ENCODE data around the gene SLC26A11. TPM values are rescaled to one million over a fixed set of nuclear protein-coding genes. Genes with fewer than 3 reads are reported as not detected.
"Not testable (repeated sequence)": the region's sequence is repeated elsewhere in the genome, so short reads cannot be mapped to it uniquely, and the experiment has no call there.

SLC26A11 gene
- total and polyA plus RNA-seq, 5 donors from 2014 or later: 7.7 to 75.9 (median 8.3) TPM

GRCh38 chr17:80199295-80199694 lies 20.9 kb upstream of the SLC26A11 start:
- not testable (repeated sequence) for H3K4me3 ChIP-seq (ENCODE audit: low read depth, low read length); H3K9me3 ChIP-seq (ENCODE audit: control insufficient read depth in 2 of 2, low read length in 2 of 2); H3K4me3 Mint-ChIP-seq; H3K9me3 Mint-ChIP-seq; H3K27me3 Mint-ChIP-seq; H3K4me1 Mint-ChIP-seq; DNase-seq; H3K4me1 ChIP-seq (ENCODE audit: control insufficient read depth, insufficient read depth, low read length, poor library complexity, severe bottlenecking); H3K27me3 ChIP-seq (ENCODE audit: control insufficient read depth, insufficient read depth, low read length); H3K36me3 Mint-ChIP-seq; H3K36me3 ChIP-seq (ENCODE audit: control insufficient read depth, insufficient read depth, low read length); H3K27ac ChIP-seq (ENCODE audit: insufficient read depth, low read length, poor library complexity, severe bottlenecking); H3K27ac Mint-ChIP-seq; ATAC-seq (ENCODE audit: low read depth in 2 of 2)

GRCh38 chr17:80201446-80201845 lies 18.8 kb upstream of the SLC26A11 start:
- Mint-ChIP-seq H3K9me3 (no peaks in the 10 kb centered on the region), H3K36me3 (no peaks in the 10 kb centered on the region), H3K27me3 (no peaks in the 10 kb centered on the region), H3K4me1 (no peaks in the 10 kb centered on the region), H3K27ac (no peak overlapping the region), H3K4me3 (no peak overlapping the region)
- Histone ChIP-seq H3K4me3 (ENCODE audit: low read depth, low read length) (no peak overlapping the region), H3K27ac (ENCODE audit: insufficient read depth, low read length, poor library complexity, severe bottlenecking) (no peak overlapping the region), H3K4me1 (ENCODE audit: control insufficient read depth, insufficient read depth, low read length, poor library complexity, severe bottlenecking) (no peaks in the 10 kb centered on the region), H3K36me3 (ENCODE audit: control insufficient read depth, insufficient read depth, low read length) (no peaks in the 10 kb centered on the region), H3K27me3 (ENCODE audit: control insufficient read depth, insufficient read depth, low read length) (no peaks in the 10 kb centered on the region), H3K9me3 (ENCODE audit: control insufficient read depth in 2 of 2, low read length in 2 of 2) (no peaks in the 10 kb centered on the region)
- DNase-seq (no peak), ATAC-seq (ENCODE audit: low read depth in 2 of 2) (no peak)

- DNase-seq (no peak), ATAC-seq (ENCODE audit: low read depth in 2 of 2) (no peak)
- H3K27ac ChIP-seq (ENCODE audit: insufficient read depth, low read length, poor library complexity, severe bottlenecking): no peak overlapping the region
- H3K4me3 ChIP-seq (ENCODE audit: low read depth, low read length): no peak overlapping the region
- no peaks in the 10 kb centered on the region for H3K9me3 Mint-ChIP-seq
- H3K27ac Mint-ChIP-seq: peak overlapping the region in 1 of 3 donors; percentile 18
- H3K4me1 ChIP-seq (ENCODE audit: control insufficient read depth, insufficient read depth, low read length, poor library complexity, severe bottlenecking): no peaks in the 10 kb centered on the region
- no peaks in the 10 kb centered on the region for H3K36me3 ChIP-seq (ENCODE audit: control insufficient read depth, insufficient read depth, low read length)
- no peaks in the 10 kb centered on the region for H3K27me3 ChIP-seq (ENCODE audit: control insufficient read depth, insufficient read depth, low read length)
- H3K9me3 ChIP-seq (ENCODE audit: control insufficient read depth in 2 of 2, low read length in 2 of 2): no peaks in the 10 kb centered on the region
- H3K27me3 Mint-ChIP-seq: no peaks in the 10 kb centered on the region
- H3K4me1 Mint-ChIP-seq: no peaks in the 10 kb centered on the region
- H3K4me3 Mint-ChIP-seq: peak overlapping the region in 1 of 4 donors; percentile 28
- no peaks in the 10 kb centered on the region for H3K36me3 Mint-ChIP-seq
Measured at GRCh38 chr17:80202197-80202596, 18.0 kb upstream of the SLC26A11 start.

- no peaks in the 10 kb centered on the region for H3K27me3 Mint-ChIP-seq
- H3K9me3 Mint-ChIP-seq: no peaks in the 10 kb centered on the region
- no peaks in the 10 kb centered on the region for H3K4me1 Mint-ChIP-seq
- no peaks in the 10 kb centered on the region for H3K4me1 ChIP-seq (ENCODE audit: control insufficient read depth, insufficient read depth, low read length, poor library complexity, severe bottlenecking)
- no peak overlapping the region for H3K4me3 Mint-ChIP-seq
- H3K36me3 ChIP-seq (ENCODE audit: control insufficient read depth, insufficient read depth, low read length): no peaks in the 10 kb centered on the region
- no peaks in the 10 kb centered on the region for H3K27me3 ChIP-seq (ENCODE audit: control insufficient read depth, insufficient read depth, low read length)
- ATAC-seq (ENCODE audit: low read depth in 2 of 2): no peak
- H3K36me3 Mint-ChIP-seq: no peaks in the 10 kb centered on the region
- H3K27ac Mint-ChIP-seq: no peak overlapping the region
- no peak for DNase-seq
- H3K27ac ChIP-seq (ENCODE audit: insufficient read depth, low read length, poor library complexity, severe bottlenecking): no peak overlapping the region
- H3K9me3 ChIP-seq (ENCODE audit: control insufficient read depth in 2 of 2, low read length in 2 of 2): no peaks in the 10 kb centered on the region
- H3K4me3 ChIP-seq (ENCODE audit: low read depth, low read length): no peak overlapping the region
Measured at GRCh38 chr17:80203471-80203963, 16.7 kb upstream of the SLC26A11 start.

GRCh38 chr17:80204626-80205468 lies 15.4 kb upstream of the SLC26A11 start:
- Mint-ChIP-seq H3K4me1 (no peaks in the 10 kb centered on the region), H3K4me3 (no peak overlapping the region), H3K27me3 (no peaks in the 10 kb centered on the region), H3K9me3 (no peaks in the 10 kb centered on the region), H3K36me3 (no peaks in the 10 kb centered on the region), H3K27ac (no peak overlapping the region)
- DNase-seq (no peak), ATAC-seq (ENCODE audit: low read depth in 2 of 2) (no peak)
- Histone ChIP-seq H3K4me1 (ENCODE audit: control insufficient read depth, insufficient read depth, low read length, poor library complexity, severe bottlenecking) (no peaks in the 10 kb centered on the region), H3K27me3 (ENCODE audit: control insufficient read depth, insufficient read depth, low read length) (no peaks in the 10 kb centered on the region), H3K9me3 (ENCODE audit: control insufficient read depth in 2 of 2, low read length in 2 of 2) (no peaks in the 10 kb centered on the region), H3K27ac (ENCODE audit: insufficient read depth, low read length, poor library complexity, severe bottlenecking) (no peak overlapping the region), H3K36me3 (ENCODE audit: control insufficient read depth, insufficient read depth, low read length) (peaks cover 7% of the 10 kb centered on the region), H3K4me3 (ENCODE audit: low read depth, low read length) (no peak overlapping the region)

- no peak overlapping the region for H3K27ac Mint-ChIP-seq
- H3K27me3 Mint-ChIP-seq: no peaks in the 10 kb centered on the region
Measured at GRCh38 chr17:80205811-80206210, 14.4 kb upstream of the SLC26A11 start.

GRCh38 chr17:80208050-80208449 lies 12.2 kb upstream of the SLC26A11 start:
- Histone ChIP-seq H3K4me1 (ENCODE audit: control insufficient read depth, insufficient read depth, low read length, poor library complexity, severe bottlenecking) (no peaks in the 10 kb centered on the region), H3K27ac (ENCODE audit: insufficient read depth, low read length, poor library complexity, severe bottlenecking) (no peak overlapping the region), H3K27me3 (ENCODE audit: control insufficient read depth, insufficient read depth, low read length) (no peaks in the 10 kb centered on the region), H3K9me3 (ENCODE audit: control insufficient read depth in 2 of 2, low read length in 2 of 2) (no peaks in the 10 kb centered on the region), H3K4me3 (ENCODE audit: low read depth, low read length) (no peak overlapping the region), H3K36me3 (ENCODE audit: control insufficient read depth, insufficient read depth, low read length) (peaks cover 32% of the 10 kb centered on the region)
- H3K27me3 Mint-ChIP-seq: no peaks in the 10 kb centered on the region
- H3K27ac Mint-ChIP-seq: no peak overlapping the region
- peaks cover 12% of the 10 kb centered on the region for H3K36me3 Mint-ChIP-seq
- ATAC-seq (ENCODE audit: low read depth in 2 of 2): no peak
- H3K4me1 Mint-ChIP-seq: no peaks in the 10 kb centered on the region
- no peak overlapping the region for H3K4me3 Mint-ChIP-seq
- H3K9me3 Mint-ChIP-seq: no peaks in the 10 kb centered on the region
- DNase-seq: no peak

More at GRCh38 chr17:80205811-80206210, 14.4 kb upstream of the SLC26A11 start:
- no peak overlapping the region for H3K27ac ChIP-seq (ENCODE audit: insufficient read depth, low read length, poor library complexity, severe bottlenecking)
- Mint-ChIP-seq H3K4me1 (no peaks in the 10 kb centered on the region), H3K4me3 (no peak overlapping the region), H3K36me3 (peaks cover 5% of the 10 kb centered on the region), H3K9me3 (no peaks in the 10 kb centered on the region)
- no peak overlapping the region for H3K4me3 ChIP-seq (ENCODE audit: low read depth, low read length)
- DNase-seq (no peak), ATAC-seq (ENCODE audit: low read depth in 2 of 2) (no peak)
- H3K9me3 ChIP-seq (ENCODE audit: control insufficient read depth in 2 of 2, low read length in 2 of 2): no peaks in the 10 kb centered on the region
- no peaks in the 10 kb centered on the region for H3K4me1 ChIP-seq (ENCODE audit: control insufficient read depth, insufficient read depth, low read length, poor library complexity, severe bottlenecking)
- H3K27me3 ChIP-seq (ENCODE audit: control insufficient read depth, insufficient read depth, low read length): no peaks in the 10 kb centered on the region
- peaks cover 16% of the 10 kb centered on the region for H3K36me3 ChIP-seq (ENCODE audit: control insufficient read depth, insufficient read depth, low read length)

- Mint-ChIP-seq H3K4me3 (no peak overlapping the region), H3K9me3 (no peaks in the 10 kb centered on the region), H3K27ac (no peak overlapping the region), H3K36me3 (peaks cover 12% of the 10 kb centered on the region), H3K27me3 (no peaks in the 10 kb centered on the region), H3K4me1 (no peaks in the 10 kb centered on the region)
- H3K27me3 ChIP-seq (ENCODE audit: control insufficient read depth, insufficient read depth, low read length): no peaks in the 10 kb centered on the region
- no peak overlapping the region for H3K27ac ChIP-seq (ENCODE audit: insufficient read depth, low read length, poor library complexity, severe bottlenecking)
- DNase-seq (no peak), ATAC-seq (ENCODE audit: low read depth in 2 of 2) (no peak)
- H3K9me3 ChIP-seq (ENCODE audit: control insufficient read depth in 2 of 2, low read length in 2 of 2): no peaks in the 10 kb centered on the region
- H3K36me3 ChIP-seq (ENCODE audit: control insufficient read depth, insufficient read depth, low read length): peaks cover 48% of the 10 kb centered on the region
- no peak overlapping the region for H3K4me3 ChIP-seq (ENCODE audit: low read depth, low read length)
- no peaks in the 10 kb centered on the region for H3K4me1 ChIP-seq (ENCODE audit: control insufficient read depth, insufficient read depth, low read length, poor library complexity, severe bottlenecking)
Measured at GRCh38 chr17:80209765-80210164, 10.5 kb upstream of the SLC26A11 start.
